ENCODE results near the gene NSD1. TPM values are rescaled to one million over a fixed set of nuclear protein-coding genes. Genes with fewer than 3 reads are reported as not detected.
A peak's percentile ranks its signal among the peaks of the same experiment; 100 is the strongest.
"Not testable (repeated sequence)": the region's sequence is repeated elsewhere in the genome, so short reads cannot be mapped to it uniquely, and the experiment has no call there.

The NSD1 gene
- polyA plus RNA-seq, 1 donor (not counting 4 experiments of a cell fraction or from before 2014, with no cell fraction given): 13.6 TPM

DNA sequence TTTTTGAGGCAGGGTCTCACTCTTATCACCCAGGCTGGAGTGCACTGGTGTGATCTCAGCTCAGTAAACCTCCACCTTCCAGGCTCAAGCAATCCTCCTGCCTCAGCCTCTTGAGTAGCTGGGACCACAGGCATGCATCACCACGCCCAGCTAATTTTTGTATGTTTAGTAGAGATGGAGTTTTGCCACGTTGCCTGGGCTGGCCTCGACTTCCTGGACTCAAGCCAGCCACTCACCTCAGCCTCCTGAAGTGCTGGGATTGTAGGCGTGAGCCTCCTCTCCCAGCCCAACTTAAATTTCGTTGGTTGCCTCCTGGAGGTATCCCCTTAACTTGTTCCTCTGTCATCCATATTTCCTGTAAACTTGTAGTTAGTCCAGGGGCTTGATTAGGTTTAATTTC is 122.7 kb downstream of the NSD1 start:
- dilution Hi-C loops (cut with MboI; ENCODE audit: extremely low pct_ligation_motif_present, low sequenced_read_pairs): no loop called here

DNA sequence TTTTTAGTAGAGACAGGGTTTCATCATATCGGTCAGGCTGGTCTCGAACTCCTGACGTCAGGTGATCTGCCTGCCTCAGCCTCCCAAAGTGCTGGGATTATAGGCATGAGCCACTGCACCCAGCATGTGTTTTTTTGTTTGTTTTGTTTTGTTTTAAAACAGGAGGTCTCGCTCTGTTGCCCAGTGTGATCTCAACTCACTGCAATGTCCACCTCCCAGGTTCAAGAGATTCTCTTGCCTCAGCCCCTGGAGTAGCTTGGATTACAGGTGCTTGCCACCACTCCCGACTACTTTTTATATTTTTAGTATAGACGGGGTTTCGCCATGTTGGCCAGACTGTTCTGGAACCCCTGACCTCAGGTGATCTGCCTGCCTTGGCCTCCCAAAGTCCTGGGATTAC is 125.1 kb downstream of the NSD1 start:
- H3K4me3 ChIP-seq (ENCODE audit: control insufficient read depth in 2 of 3, extremely low read depth in 1 of 3, insufficient read depth in 2 of 3, low read depth in 1 of 3, low read length in 3 of 3); H4K20me1 ChIP-seq (ENCODE audit: control insufficient read depth, extremely low read depth, insufficient read depth, low read length); H3K4me2 ChIP-seq (ENCODE audit: control insufficient read depth, extremely low read depth, insufficient read depth, low read depth, low read length); H3K9me1 ChIP-seq (ENCODE audit: control insufficient read depth, extremely low read depth, insufficient read depth, low read length); FAIRE-seq; H3K27ac ChIP-seq (ENCODE audit: control insufficient read depth, insufficient read depth, low read length); H3K27me3 ChIP-seq (ENCODE audit: control insufficient read depth, extremely low read depth, insufficient read depth, low read length); H3K9me3 ChIP-seq (ENCODE audit: control insufficient read depth, low read depth, low read length); H2AFZ ChIP-seq (ENCODE audit: control insufficient read depth, low read length); dilution Hi-C loops (cut with MboI; ENCODE audit: extremely low pct_ligation_motif_present, low sequenced_read_pairs); H3K79me2 ChIP-seq (ENCODE audit: control insufficient read depth, insufficient read depth, low read length); H3K4me1 ChIP-seq (ENCODE audit: control insufficient read depth, extremely low read depth, insufficient read depth, low read length); H3K9ac ChIP-seq (ENCODE audit: control insufficient read depth, extremely low read depth, insufficient read depth, low read length); DNase-seq (ENCODE audit: low read depth, low spot score): not testable (repeated sequence)
- peaks cover 6 to 22% of the 10 kb centered on the region in 2 experiments for H3K36me3 ChIP-seq (ENCODE audit: control insufficient read depth in 2 of 2, extremely low read depth in 1 of 2, insufficient read depth in 2 of 2, low read length in 2 of 2)

More for the DNA sequence above, 122.7 kb downstream of the NSD1 start:
- DNase-seq (ENCODE audit: low read depth, low spot score) (no peak), FAIRE-seq (peak; percentile 34)
- Histone ChIP-seq H3K36me3 (ENCODE audit: control insufficient read depth in 2 of 2, extremely low read depth in 1 of 2, insufficient read depth in 2 of 2, low read length in 2 of 2) (peaks cover 11 to 29% of the 10 kb centered on the region in 2 experiments), H4K20me1 (ENCODE audit: control insufficient read depth, extremely low read depth, insufficient read depth, low read length) (no peaks in the 10 kb centered on the region), H3K9me1 (ENCODE audit: control insufficient read depth, extremely low read depth, insufficient read depth, low read length) (no peaks in the 10 kb centered on the region), H3K9ac (ENCODE audit: control insufficient read depth, extremely low read depth, insufficient read depth, low read length) (no peak overlapping the region), H3K27ac (ENCODE audit: control insufficient read depth, insufficient read depth, low read length) (no peak overlapping the region), H2AFZ (ENCODE audit: control insufficient read depth, low read length) (no peak overlapping the region), H3K9me3 (ENCODE audit: control insufficient read depth, low read depth, low read length) (no peaks in the 10 kb centered on the region), H3K4me2 (ENCODE audit: control insufficient read depth, extremely low read depth, insufficient read depth, low read depth, low read length) (no peak overlapping the region), H3K27me3 (ENCODE audit: control insufficient read depth, extremely low read depth, insufficient read depth, low read length) (no peaks in the 10 kb centered on the region), H3K4me3 (ENCODE audit: control insufficient read depth in 2 of 3, extremely low read depth in 1 of 3, insufficient read depth in 2 of 3, low read depth in 1 of 3, low read length in 3 of 3) (no peak overlapping the region), H3K4me1 (ENCODE audit: control insufficient read depth, extremely low read depth, insufficient read depth, low read length) (peaks cover 3% of the 10 kb centered on the region), H3K79me2 (ENCODE audit: control insufficient read depth, insufficient read depth, low read length) (no peaks in the 10 kb centered on the region)
- TF ChIP-seq, protein P1, sequence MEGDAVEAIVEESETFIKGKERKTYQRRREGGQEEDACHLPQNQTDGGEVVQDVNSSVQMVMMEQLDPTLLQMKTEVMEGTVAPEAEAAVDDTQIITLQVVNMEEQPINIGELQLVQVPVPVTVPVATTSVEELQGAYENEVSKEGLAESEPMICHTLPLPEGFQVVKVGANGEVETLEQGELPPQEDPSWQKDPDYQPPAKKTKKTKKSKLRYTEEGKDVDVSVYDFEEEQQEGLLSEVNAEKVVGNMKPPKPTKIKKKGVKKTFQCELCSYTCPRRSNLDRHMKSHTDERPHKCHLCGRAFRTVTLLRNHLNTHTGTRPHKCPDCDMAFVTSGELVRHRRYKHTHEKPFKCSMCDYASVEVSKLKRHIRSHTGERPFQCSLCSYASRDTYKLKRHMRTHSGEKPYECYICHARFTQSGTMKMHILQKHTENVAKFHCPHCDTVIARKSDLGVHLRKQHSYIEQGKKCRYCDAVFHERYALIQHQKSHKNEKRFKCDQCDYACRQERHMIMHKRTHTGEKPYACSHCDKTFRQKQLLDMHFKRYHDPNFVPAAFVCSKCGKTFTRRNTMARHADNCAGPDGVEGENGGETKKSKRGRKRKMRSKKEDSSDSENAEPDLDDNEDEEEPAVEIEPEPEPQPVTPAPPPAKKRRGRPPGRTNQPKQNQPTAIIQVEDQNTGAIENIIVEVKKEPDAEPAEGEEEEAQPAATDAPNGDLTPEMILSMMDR (optimal IDR thresholded peaks at IDR 0.05 in 1 of 3, IDR thresholded peaks at IDR 0.05 in 1 of 3, conservative IDR thresholded peaks at IDR 0.05 in 1 of 3; ENCODE audit: extremely low read depth in 1 of 3, insufficient read depth in 2 of 3, low read length in 3 of 3): no peak
- TF ChIP-seq EZH2 (IDR thresholded peaks at IDR 0.05; ENCODE audit: low read length): no peak

GRCh38 chr5:177260961-177261360 is 127.4 kb downstream of the NSD1 start:
- Histone ChIP-seq H3K4me3 (ENCODE audit: control insufficient read depth in 2 of 3, extremely low read depth in 1 of 3, insufficient read depth in 2 of 3, low read depth in 1 of 3, low read length in 3 of 3) (no peak overlapping the region), H4K20me1 (ENCODE audit: control insufficient read depth, extremely low read depth, insufficient read depth, low read length) (no peaks in the 10 kb centered on the region), H2AFZ (ENCODE audit: control insufficient read depth, low read length) (no peak overlapping the region), H3K4me2 (ENCODE audit: control insufficient read depth, extremely low read depth, insufficient read depth, low read depth, low read length) (no peak overlapping the region), H3K79me2 (ENCODE audit: control insufficient read depth, insufficient read depth, low read length) (no peaks in the 10 kb centered on the region), H3K4me1 (ENCODE audit: control insufficient read depth, extremely low read depth, insufficient read depth, low read length) (peaks cover 2% of the 10 kb centered on the region), H3K27me3 (ENCODE audit: control insufficient read depth, extremely low read depth, insufficient read depth, low read length) (no peaks in the 10 kb centered on the region), H3K9ac (ENCODE audit: control insufficient read depth, extremely low read depth, insufficient read depth, low read length) (no peak overlapping the region), H3K9me1 (ENCODE audit: control insufficient read depth, extremely low read depth, insufficient read depth, low read length) (no peaks in the 10 kb centered on the region), H3K36me3 (ENCODE audit: control insufficient read depth in 2 of 2, extremely low read depth in 1 of 2, insufficient read depth in 2 of 2, low read length in 2 of 2) (peaks cover 8 to 23% of the 10 kb centered on the region in 2 experiments), H3K27ac (ENCODE audit: control insufficient read depth, insufficient read depth, low read length) (no peak overlapping the region), H3K9me3 (ENCODE audit: control insufficient read depth, low read depth, low read length) (no peaks in the 10 kb centered on the region)
- TF ChIP-seq, protein P1 (optimal IDR thresholded peaks at IDR 0.05 in 1 of 3, IDR thresholded peaks at IDR 0.05 in 1 of 3, conservative IDR thresholded peaks at IDR 0.05 in 1 of 3; ENCODE audit: extremely low read depth in 1 of 3, insufficient read depth in 2 of 3, low read length in 3 of 3): no peak
- no peak for TF ChIP-seq EZH2 (IDR thresholded peaks at IDR 0.05; ENCODE audit: low read length)
- dilution Hi-C loops (cut with MboI; ENCODE audit: extremely low pct_ligation_motif_present, low sequenced_read_pairs): no loop called here
- FAIRE-seq: no peak
- DNase-seq (ENCODE audit: low read depth, low spot score): no peak

Data from keratinocyte (primary cell).